H1 (cell line): Measurements from ENCODE around the gene IGFBP4. TPM values are rescaled to one million over a fixed set of nuclear protein-coding genes. Genes with fewer than 3 reads are reported as not detected.
A peak's percentile ranks its signal among the peaks of the same experiment; 100 is the strongest.

ENCODE experiments used
- CTCF ChIA-PET: fragments of 300-600 bp; sonication (Branson Sonifier 250); formaldehyde crosslinking; loops from one replicate; lab custom pipeline; 2021; ENCODE audit not compliant: partially characterized antibody; lab: Charles Lee
- POLR2A ChIA-PET: fragments of 300-600 bp; sonication (Branson Sonifier 250); formaldehyde crosslinking; loops from one replicate; lab custom pipeline; 2021; ENCODE audit warnings: inconsistent platforms; ENCODE audit not compliant: partially characterized antibody; lab: Charles Lee
- DNase-seq, 2 experiments: peaks; one replicate each; pipeline versions ENCODE4 v3.0.0 to v3.0.0-alpha.2; 2010 to 2022; ENCODE audit warnings: low spot score in 2 of 2, low read depth in 1 of 2, mixed read lengths in 1 of 2
- FAIRE-seq: peaks from 2 replicates; lab custom pipeline; 2011; peaks lifted over from hg19 to GRCh38; lab: Jason Lieb, UNC
- H2AFZ ChIP-seq: 2 replicates; pipeline ENCODE4 v1.8.1; 2012; ENCODE audit warnings: low read length, inconsistent platforms
- H2AK5ac ChIP-seq: 2 replicates; pipeline ENCODE4 v1.6.1; 2013; ENCODE audit warnings: low read depth, low read length
- H2BK120ac ChIP-seq: replicated peaks from 2 replicates; pipeline ENCODE3; 2013; ENCODE audit warnings: low read depth, low read length, inconsistent platforms
- H2BK12ac ChIP-seq: 2 replicates; pipeline ENCODE4 v1.6.1; 2013; ENCODE audit warnings: low read depth, low read length
- H2BK15ac ChIP-seq: 2 replicates; pipeline ENCODE4 v1.6.1; 2013; ENCODE audit warnings: low read length
- H2BK20ac ChIP-seq: 2 replicates; pipeline ENCODE4 v1.6.1; 2013; ENCODE audit warnings: low read length
- H2BK5ac ChIP-seq: 2 replicates; pipeline ENCODE4 v1.6.1; 2013; ENCODE audit warnings: low read depth, low read length
- H3K14ac ChIP-seq: 2 replicates; pipeline ENCODE4 v1.6.1; 2013; ENCODE audit warnings: inconsistent platforms; ENCODE audit not compliant: insufficient read length
- H3K18ac ChIP-seq: 2 replicates; pipeline ENCODE4 v1.6.1; 2013; ENCODE audit warnings: low read length; ENCODE audit errors: extremely low read depth
- H3K23ac ChIP-seq: 2 replicates; pipeline ENCODE4 v1.6.1; 2013; ENCODE audit warnings: inconsistent platforms; ENCODE audit not compliant: insufficient read length
- H3K23me2 ChIP-seq: 2 replicates; pipeline ENCODE4 v1.6.1; 2013; ENCODE audit warnings: low read depth, low read length
- H3K27ac ChIP-seq: 2 replicates; pipeline ENCODE4 v1.6.1; 2011; ENCODE audit warnings: low read depth, low read length, inconsistent platforms
- H3K27me3 ChIP-seq, 4 experiments: replicated peaks in 1 of 4; 1 replicate in 1 of 4; 2 replicates in 3 of 4; pipeline versions ENCODE4 v1.6.1 to v1.8.1; 2011 to 2013; ENCODE audit warnings: low read length in 3 of 4, mild to moderate bottlenecking in 3 of 4, inconsistent platforms in 2 of 4, mixed read lengths in 2 of 4, moderate library complexity in 1 of 4; ENCODE audit not compliant: control insufficient read depth in 3 of 4, insufficient read depth in 3 of 4; ENCODE audit errors: extremely low read depth in 1 of 4
- H3K36me3 ChIP-seq, 4 experiments: 2 replicates each; pipeline versions ENCODE4 v1.6.1 to v1.8.1; 2011 to 2013; ENCODE audit warnings: mild to moderate bottlenecking in 4 of 4, low read length in 3 of 4, moderate library complexity in 2 of 4, control low read depth in 1 of 4, inconsistent platforms in 1 of 4; ENCODE audit not compliant: insufficient read depth in 4 of 4, control insufficient read depth in 2 of 4
- H3K4ac ChIP-seq: replicated peaks from 2 replicates; pipeline ENCODE3; 2013; ENCODE audit warnings: low read length, low read depth, mixed read lengths, inconsistent platforms; ENCODE audit not compliant: insufficient read length
- H3K4me1 ChIP-seq, 4 experiments: replicated peaks in 1 of 4; 1 replicate in 1 of 4; 2 replicates in 3 of 4; pipeline versions ENCODE4 v1.6.1 to v1.8.1; 2011 to 2013; ENCODE audit warnings: low read length in 3 of 4, inconsistent platforms in 2 of 4, mixed read lengths in 1 of 4; ENCODE audit not compliant: insufficient read depth in 4 of 4, control insufficient read depth in 3 of 4
- H3K4me2 ChIP-seq, 2 experiments: 2 replicates each; pipeline versions ENCODE4 v1.6.1 to v1.8.1; 2011 to 2013; ENCODE audit warnings: low read depth in 2 of 2, low read length in 2 of 2, control low read depth in 1 of 2, inconsistent platforms in 1 of 2, mild to moderate bottlenecking in 1 of 2; ENCODE audit not compliant: insufficient read depth in 1 of 2
- H3K4me3 ChIP-seq, 4 experiments: fragments of 200-600, 300-600 bp in 1 of 4; sonication (generic), shearing (Covaris generic), sonication (Bioruptor Twin) in 1 of 4; 2 replicates each; pipeline versions ENCODE4 v1.5.1 to v1.8.1; 2011 to 2016; ENCODE audit warnings: low read length in 4 of 4, low read depth in 3 of 4, control low read depth in 2 of 4, inconsistent platforms in 2 of 4, mild to moderate bottlenecking in 2 of 4, mixed read lengths in 1 of 4, moderate library complexity in 1 of 4; ENCODE audit not compliant: insufficient read depth in 2 of 4; ENCODE audit errors: extremely low read depth in 1 of 4
- H3K56ac ChIP-seq: replicated peaks from 2 replicates; pipeline ENCODE3; 2013; ENCODE audit warnings: low read depth, mild to moderate bottlenecking, mixed read lengths, low read length, inconsistent platforms; ENCODE audit not compliant: insufficient read length
- H3K79me1 ChIP-seq: 2 replicates; pipeline ENCODE4 v1.6.1; 2013; ENCODE audit warnings: low read depth, low read length, control low read depth
- H3K79me2 ChIP-seq, 2 experiments: 2 replicates each; pipeline versions ENCODE4 v1.6.1 to v1.8.1; 2012 to 2013; ENCODE audit warnings: low read length in 2 of 2, mild to moderate bottlenecking in 2 of 2, inconsistent platforms in 1 of 2; ENCODE audit not compliant: insufficient read depth in 2 of 2, control insufficient read depth in 1 of 2
- H3K9ac ChIP-seq, 4 experiments: replicated peaks in 1 of 4; 1 replicate in 1 of 4; 2 replicates in 3 of 4; pipeline versions ENCODE4 v1.6.1 to v1.8.1; 2011 to 2013; ENCODE audit warnings: low read depth in 3 of 4, low read length in 3 of 4, control low read depth in 2 of 4, mild to moderate bottlenecking in 2 of 4, moderate library complexity in 2 of 4, inconsistent platforms in 1 of 4; ENCODE audit errors: extremely low read depth in 1 of 4
- H3K9me3 ChIP-seq, 2 experiments: 2 replicates each; pipeline versions ENCODE4 v1.6.1 to v1.8.1; 2012 to 2013; ENCODE audit warnings: mild to moderate bottlenecking in 2 of 2, moderate library complexity in 2 of 2, control low read depth in 1 of 2, inconsistent platforms in 1 of 2, low read depth in 1 of 2, low read length in 1 of 2, mixed read lengths in 1 of 2; ENCODE audit not compliant: insufficient read depth in 2 of 2
- H4K20me1 ChIP-seq, 2 experiments: replicated peaks in 1 of 2; 2 replicates each; pipeline versions ENCODE3 to v1.8.1; 2011 to 2013; ENCODE audit warnings: inconsistent platforms in 2 of 2, low read length in 2 of 2, mild to moderate bottlenecking in 1 of 2; ENCODE audit not compliant: insufficient read depth in 2 of 2, control insufficient read depth in 1 of 2
- H4K5ac ChIP-seq: 2 replicates; pipeline ENCODE4 v1.6.1; 2013; ENCODE audit warnings: low read length, low read depth, mixed read lengths, inconsistent platforms; ENCODE audit not compliant: insufficient read length
- H4K8ac ChIP-seq: 2 replicates; pipeline ENCODE4 v1.8.0; 2013; ENCODE audit warnings: mild to moderate bottlenecking, moderate library complexity, low read length, inconsistent platforms; ENCODE audit not compliant: insufficient read depth; ENCODE audit errors: extremely low read depth
- H4K91ac ChIP-seq: replicated peaks from 2 replicates; pipeline ENCODE3; 2013; ENCODE audit warnings: low read length, mixed read lengths, inconsistent platforms; ENCODE audit not compliant: insufficient read length
- ASH2L ChIP-seq: fragments of 200-600, 300-600 bp; sonication (generic); IDR thresholded peaks from one replicate; pipeline ENCODE4 v1.7.1; 2017; ENCODE audit warnings: low read length
- CEBPB ChIP-seq: IDR thresholded peaks from 2 replicates; pipeline ENCODE4 v1.6.1; 2012; ENCODE audit warnings: low read depth, low read length
- CHD2 ChIP-seq: IDR thresholded peaks from 2 replicates; pipeline ENCODE4 v1.6.1; 2012; ENCODE audit warnings: low read length, improper control_type of control experiment
- JUND ChIP-seq: IDR thresholded peaks from 2 replicates; pipeline ENCODE4 v1.6.1; 2011; ENCODE audit warnings: mild to moderate bottlenecking, improper control_type of control experiment, low read length
- POLR2A ChIP-seq, 2 experiments: IDR thresholded peaks; 1 replicate in 1 of 2; 2 replicates in 1 of 2; pipeline ENCODE4 v1.6.1; 2011; ENCODE audit warnings: low read depth in 2 of 2, low read length in 2 of 2, mild to moderate bottlenecking in 2 of 2; ENCODE audit errors: control extremely low read depth in 1 of 2
- RBBP5 ChIP-seq: IDR thresholded peaks from 2 replicates; pipeline ENCODE4 v1.7.1; 2012; ENCODE audit warnings: low read depth, mild to moderate bottlenecking, inconsistent platforms, low read length, moderate library complexity, borderline replicate concordance
- TAF1 ChIP-seq: IDR thresholded peaks from 2 replicates; pipeline ENCODE4 v1.6.1; 2011; ENCODE audit warnings: mild to moderate bottlenecking, low read depth, low read length
- TBP ChIP-seq: IDR thresholded peaks from 2 replicates; pipeline ENCODE4 v1.6.1; 2011; ENCODE audit warnings: low read depth, low read length, improper control_type of control experiment
- TCF12 ChIP-seq: IDR thresholded peaks from 2 replicates; pipeline ENCODE4 v1.6.1; 2011; ENCODE audit warnings: low read depth, mild to moderate bottlenecking, low read length
- WGBS, 2 experiments: shearing (Covaris generic) in 1 of 2; methylation state at CpG; one replicate each; pipeline versions ENCODE4 v1.1.6 to v1.1.7; 2013 to 2015; ENCODE audit warnings: low lambda C conversion rate in 2 of 2, mixed read lengths in 2 of 2, inconsistent platforms in 1 of 2, low coverage in 1 of 2, missing lambda C conversion rate in 1 of 2; ENCODE audit not compliant: insufficient replicate concordance in 2 of 2, insufficient coverage in 1 of 2, insufficient read length in 1 of 2; ENCODE audit errors: extremely low coverage in 1 of 2, missing lambda C conversion rate in 1 of 2; 5-methylcytosine and 5-hydroxymethylcytosine counted together
- polyA plus RNA-seq, 7 experiments: library from polyadenylated mRNA; depleted of rRNA in 3 of 7; stranded (reverse) in 5 of 7; unstranded in 2 of 7; fragments of >200 nt in 5 of 7; fragments of 200-250 nt in 2 of 7; gene quantifications; 1 replicate in 5 of 7; 2 replicates in 1 of 7; 4 replicates in 1 of 7; pipeline versions ENCODE4 v1.2.1 to v1.2.3, GENCODE V29; 2011 to 2013; ENCODE audit warnings: missing spikeins in 2 of 7, mixed read lengths in 2 of 7
- total RNA-seq: library from RNA; stranded (reverse); fragmentation: NEBNext Ultra II Directional; extraction: Animal tissue kit (Norgen Biotek cat#: 25700); gene quantifications from 2 replicates; pipeline ENCODE4 v1.2.1, GENCODE V29; 2021
- TF ChIP-seq, protein P1 (sequence below): IDR thresholded peaks from 2 replicates; pipeline ENCODE4 v1.6.1; 2012; ENCODE audit warnings: inconsistent platforms

Gene IGFBP4
- total and polyA plus RNA-seq, 2 of the 8 experiments (the other 6 are each of a cell fraction or from before 2014, with no cell fraction given) = 85.5 to 105 TPM

DNA sequence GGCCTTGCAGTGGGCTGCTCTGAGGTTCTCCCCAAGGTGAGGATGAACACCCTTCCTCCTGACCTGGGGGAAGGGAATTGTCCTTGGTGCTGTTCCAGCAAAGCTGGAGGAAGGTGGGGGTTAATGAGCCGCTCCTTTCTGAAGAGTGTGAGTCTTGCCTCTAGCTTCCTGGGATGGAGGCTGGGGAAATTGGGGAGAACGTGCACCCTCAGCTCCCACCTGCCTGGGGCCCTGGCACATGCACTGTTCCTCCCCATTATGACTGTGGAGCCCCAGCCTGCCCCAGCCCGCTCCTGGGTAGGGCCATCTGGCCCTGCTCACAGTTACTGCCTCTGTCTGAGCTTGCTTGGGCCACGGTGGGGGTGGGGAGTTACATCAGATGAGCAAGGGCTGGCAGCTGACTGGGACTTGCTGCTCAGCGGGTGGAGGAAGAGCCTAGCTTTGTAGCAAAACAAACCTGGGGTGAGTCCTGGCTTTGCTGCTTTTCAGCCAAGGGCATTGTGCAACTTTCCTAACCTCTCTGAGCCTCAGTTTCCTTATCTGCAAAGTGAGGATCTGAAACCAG lies 47.1 kb downstream of the IGFBP4 start:
- H4K20me1 ChIP-seq = no peaks in the 10 kb centered on the region
- H2BK5ac ChIP-seq = peak overlapping the region; percentile 93; the same call in 1 of the 2 replicates
- H3K18ac ChIP-seq = peak overlapping the region; percentile 80
- H3K9me3 ChIP-seq = no peaks in the 10 kb centered on the region
- peaks cover 9 to 26% (median 24%) of the 10 kb centered on the region in 4 experiments for H3K4me1 ChIP-seq
- H2BK120ac ChIP-seq = peak overlapping the region; percentile 70
- 0 out of 2 replicates have a peak overlapping the region, but pooled peaks have one; percentile 65 for H2AK5ac ChIP-seq
- H4K5ac ChIP-seq = peak overlapping the region; percentile 53
- no peak overlapping the region for H3K14ac ChIP-seq
- H4K91ac ChIP-seq = peak overlapping the region; percentile 96
- no peaks in the 10 kb centered on the region for H3K79me1 ChIP-seq
- no peak for FAIRE-seq
- H3K27me3 ChIP-seq = no peaks in the 10 kb centered on the region; a peak in 1 of 7 replicates
- no peak overlapping the region for H3K23ac ChIP-seq
- H3K9ac ChIP-seq = peak overlapping the region in 2 of 4 experiments; percentile 14 to 31; a peak in 1 of 7 replicates
- peak overlapping the region; percentile 70; the same call in 1 of the 2 replicates for H2BK12ac ChIP-seq
- no peak overlapping the region for H2AFZ ChIP-seq
- POLR2A ChIA-PET = interaction anchor here (0.8 to 2.7 kb wide), 12 partner anchors 9 to 131 kb away, joined by 3 to 14 read pairs (median 4); partner anchors contain the start of genes IGFBP4 and TOP2A
- no peaks in the 10 kb centered on the region for H3K23me2 ChIP-seq
- peak overlapping the region; percentile 50 for H3K56ac ChIP-seq
- peak overlapping the region; percentile 22 for H3K4ac ChIP-seq
- 0 out of 2 replicates have a peak overlapping the region, but pooled peaks have one; percentile 24 for H2BK15ac ChIP-seq
- WGBS, 2 experiments = 35% methylated on average over 5 of the region's 5 CpGs; no CpG with 5 or more reads in 1 of the 2 experiments
- TF ChIP-seq TCF12 (0 out of 2 replicates have a peak, but pooled peaks have one; percentile 69), TAF1 (no peak), POLR2A (IDR thresholded peaks at IDR 0.05; ENCODE audit: control extremely low read depth in 1 of 2, low read depth in 2 of 2, low read length in 2 of 2) (peak in 1 of 2 experiments; percentile 41; a peak in 1 of 3 replicates), JUND (no peak), RBBP5 (peak; percentile 79; the same call in 1 of the 2 replicates), CHD2 (peak; percentile 46; the same call in 1 of the 2 replicates), TBP (no peak), CEBPB (peak; percentile 87), ASH2L (peak; percentile 65)
- TF ChIP-seq, protein P1, sequence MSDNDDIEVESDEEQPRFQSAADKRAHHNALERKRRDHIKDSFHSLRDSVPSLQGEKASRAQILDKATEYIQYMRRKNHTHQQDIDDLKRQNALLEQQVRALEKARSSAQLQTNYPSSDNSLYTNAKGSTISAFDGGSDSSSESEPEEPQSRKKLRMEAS = peak; percentile 43
- peak overlapping the region; percentile 51 to 52 for H3K4me2 ChIP-seq
- H4K8ac ChIP-seq = peak overlapping the region; percentile 46; the same call in 1 of the 2 replicates
- DNase-seq = peak in 1 of 2 experiments; percentile 69
- no peaks in the 10 kb centered on the region for H3K36me3 ChIP-seq
- CTCF ChIA-PET = interaction anchor here (0.6 to 2.6 kb wide), 22 partner anchors 9 to 129 kb away, joined by 3 to 19 read pairs (median 4); no protein-coding TSS in a partner anchor
- H3K27ac ChIP-seq = peak overlapping the region; percentile 41; the same call in 1 of the 2 replicates
- no peaks in the 10 kb centered on the region for H3K79me2 ChIP-seq
- peak overlapping the region in 1 of 4 experiments; percentile 8; a peak in 1 of 8 replicates for H3K4me3 ChIP-seq
- H2BK20ac ChIP-seq = peak overlapping the region; percentile 83
